GM12801 (cell line): ENCODE data around the gene SHKBP1.

Experiments used
- TF ChIP-seq, protein P1 (sequence below): IDR thresholded peaks from one replicate; pipeline ENCODE4 v1.5.1; 2011; ENCODE audit warnings: control low read depth; ENCODE audit not compliant: insufficient read length; ENCODE audit errors: extremely low read depth

SHKBP1 gene

DNA sequence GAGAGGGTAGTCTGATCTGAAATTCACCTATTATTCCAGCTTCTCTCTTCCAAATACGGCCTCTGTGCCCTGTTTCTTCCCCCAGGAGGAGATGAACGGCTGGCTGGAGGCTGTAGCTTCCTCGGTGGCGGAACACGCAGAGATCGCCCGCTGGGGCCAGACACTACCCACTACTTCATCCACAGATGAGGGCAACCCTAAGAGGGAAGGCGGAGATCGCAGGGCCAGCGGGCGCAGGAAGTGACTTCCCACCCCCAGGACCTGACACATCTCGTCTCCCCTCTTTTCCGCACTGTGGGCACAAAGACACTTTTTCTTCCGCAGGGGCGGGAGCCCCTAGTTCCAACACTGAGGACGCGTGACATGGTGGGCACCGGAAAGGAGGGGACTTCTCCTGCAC lies 1.3 kb upstream of the SHKBP1 start:
- TF ChIP-seq, protein P1, sequence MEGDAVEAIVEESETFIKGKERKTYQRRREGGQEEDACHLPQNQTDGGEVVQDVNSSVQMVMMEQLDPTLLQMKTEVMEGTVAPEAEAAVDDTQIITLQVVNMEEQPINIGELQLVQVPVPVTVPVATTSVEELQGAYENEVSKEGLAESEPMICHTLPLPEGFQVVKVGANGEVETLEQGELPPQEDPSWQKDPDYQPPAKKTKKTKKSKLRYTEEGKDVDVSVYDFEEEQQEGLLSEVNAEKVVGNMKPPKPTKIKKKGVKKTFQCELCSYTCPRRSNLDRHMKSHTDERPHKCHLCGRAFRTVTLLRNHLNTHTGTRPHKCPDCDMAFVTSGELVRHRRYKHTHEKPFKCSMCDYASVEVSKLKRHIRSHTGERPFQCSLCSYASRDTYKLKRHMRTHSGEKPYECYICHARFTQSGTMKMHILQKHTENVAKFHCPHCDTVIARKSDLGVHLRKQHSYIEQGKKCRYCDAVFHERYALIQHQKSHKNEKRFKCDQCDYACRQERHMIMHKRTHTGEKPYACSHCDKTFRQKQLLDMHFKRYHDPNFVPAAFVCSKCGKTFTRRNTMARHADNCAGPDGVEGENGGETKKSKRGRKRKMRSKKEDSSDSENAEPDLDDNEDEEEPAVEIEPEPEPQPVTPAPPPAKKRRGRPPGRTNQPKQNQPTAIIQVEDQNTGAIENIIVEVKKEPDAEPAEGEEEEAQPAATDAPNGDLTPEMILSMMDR, result no peak

- TF ChIP-seq, protein P1, result no peak
Observed at GRCh38 chr19:40576151-40576584, 505 bp upstream of the SHKBP1 start.

DNA sequence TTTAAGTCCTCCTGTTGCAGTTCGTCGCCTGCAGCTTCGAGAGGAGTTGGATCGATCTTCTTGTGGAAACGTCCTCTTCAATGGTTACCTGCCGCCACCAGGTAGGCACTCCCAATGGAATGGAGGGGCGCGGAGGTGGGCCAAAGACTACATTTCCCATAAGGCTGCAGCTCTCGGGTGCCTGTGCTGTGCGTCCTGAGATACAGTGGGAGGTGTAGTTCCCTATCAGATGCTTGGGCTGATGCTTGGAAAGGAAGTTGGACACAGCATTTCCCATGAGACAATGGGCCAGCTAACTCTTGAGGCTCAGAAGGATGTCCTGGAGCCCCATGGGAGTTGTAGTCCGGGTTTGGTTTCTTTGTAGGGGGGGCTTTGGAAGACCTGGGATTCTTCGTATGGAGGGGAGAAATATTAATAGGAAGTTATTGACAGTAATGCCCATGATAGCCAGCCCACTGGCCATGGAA lies 1.8 kb downstream of the SHKBP1 start:
- TF ChIP-seq, protein P1, result no peak

- TF ChIP-seq, protein P1, result no peak
Observed at GRCh38 chr19:40580619-40581018, 3.9 kb downstream of the SHKBP1 start.

GRCh38 chr19:40581531-40581930 lies 4.9 kb downstream of the SHKBP1 start:
- TF ChIP-seq, protein P1, result no peak

GRCh38 chr19:40582467-40582866 lies 5.8 kb downstream of the SHKBP1 start:
- TF ChIP-seq, protein P1, result no peak

DNA sequence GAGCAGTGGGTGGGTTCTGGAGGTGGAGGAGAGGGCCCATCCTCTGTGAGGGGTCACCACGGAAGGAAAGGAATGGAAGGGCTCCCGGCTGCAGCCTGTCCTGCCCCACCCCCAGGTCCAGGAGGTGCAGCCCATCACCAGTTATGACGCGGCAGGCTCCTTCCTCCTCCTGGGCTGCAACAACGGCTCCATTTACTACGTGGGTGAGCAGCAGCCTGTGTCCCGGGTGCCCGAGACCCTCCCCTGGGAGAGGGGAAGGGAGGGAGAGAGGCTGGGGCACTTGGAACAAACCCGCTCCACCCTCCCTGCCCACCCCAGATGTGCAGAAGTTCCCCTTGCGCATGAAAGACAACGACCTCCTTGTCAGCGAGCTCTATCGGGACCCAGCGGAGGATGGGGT lies 6.6 kb downstream of the SHKBP1 start:
- TF ChIP-seq, protein P1, result no peak

- TF ChIP-seq, protein P1, result no peak
Observed at GRCh38 chr19:40584007-40584406, 7.3 kb downstream of the SHKBP1 start.
